Ishikawa (cell line): Measurements from ENCODE around the gene PODN.

Source experiments
- CEBPB ChIP-seq: IDR thresholded peaks from 2 replicates; pipeline ENCODE4 v1.6.1; 2012
- CREB1 ChIP-seq: IDR thresholded peaks from 2 replicates; pipeline ENCODE4 v1.6.1; 2012; ENCODE audit warnings: low read depth
- EGR1 ChIP-seq: IDR thresholded peaks from 2 replicates; pipeline ENCODE4 v1.6.1; 2012
- EP300 ChIP-seq: IDR thresholded peaks from 2 replicates; pipeline ENCODE4 v1.6.1; 2012; ENCODE audit warnings: borderline replicate concordance
- FOXM1 ChIP-seq: IDR thresholded peaks from 2 replicates; pipeline ENCODE4 v1.6.1; 2012; ENCODE audit warnings: low read depth, borderline replicate concordance
- NFIC ChIP-seq: IDR thresholded peaks from 2 replicates; pipeline ENCODE4 v1.6.1; 2012
- RAD21 ChIP-seq: IDR thresholded peaks from 2 replicates; pipeline ENCODE4 v1.6.1; 2012; ENCODE audit warnings: low read depth
- TAF1 ChIP-seq: IDR thresholded peaks from 2 replicates; pipeline ENCODE4 v1.6.1; 2012; ENCODE audit warnings: low read depth, mild to moderate bottlenecking
- TCF12 ChIP-seq: IDR thresholded peaks from 2 replicates; pipeline ENCODE4 v1.6.1; 2012; ENCODE audit warnings: low read depth
- TEAD4 ChIP-seq: IDR thresholded peaks from 2 replicates; pipeline ENCODE4 v1.6.1; 2012
- YY1 ChIP-seq: IDR thresholded peaks from 2 replicates; pipeline ENCODE4 v1.6.1; 2012; ENCODE audit warnings: low read depth
- ZBTB7A ChIP-seq: IDR thresholded peaks from 2 replicates; pipeline ENCODE4 v1.6.1; 2012; ENCODE audit warnings: low read depth
- TF ChIP-seq, protein P1 (sequence below): IDR thresholded peaks from 2 replicates; pipeline ENCODE4 v1.6.1; 2012
- TF ChIP-seq, protein P2 (sequence below): IDR thresholded peaks from 2 replicates; pipeline ENCODE4 v1.6.1; 2012; ENCODE audit warnings: low read depth, mild to moderate bottlenecking
- TF ChIP-seq, protein P3 (sequence below): IDR thresholded peaks from 2 replicates; pipeline ENCODE4 v1.6.1; 2012

PODN gene

DNA sequence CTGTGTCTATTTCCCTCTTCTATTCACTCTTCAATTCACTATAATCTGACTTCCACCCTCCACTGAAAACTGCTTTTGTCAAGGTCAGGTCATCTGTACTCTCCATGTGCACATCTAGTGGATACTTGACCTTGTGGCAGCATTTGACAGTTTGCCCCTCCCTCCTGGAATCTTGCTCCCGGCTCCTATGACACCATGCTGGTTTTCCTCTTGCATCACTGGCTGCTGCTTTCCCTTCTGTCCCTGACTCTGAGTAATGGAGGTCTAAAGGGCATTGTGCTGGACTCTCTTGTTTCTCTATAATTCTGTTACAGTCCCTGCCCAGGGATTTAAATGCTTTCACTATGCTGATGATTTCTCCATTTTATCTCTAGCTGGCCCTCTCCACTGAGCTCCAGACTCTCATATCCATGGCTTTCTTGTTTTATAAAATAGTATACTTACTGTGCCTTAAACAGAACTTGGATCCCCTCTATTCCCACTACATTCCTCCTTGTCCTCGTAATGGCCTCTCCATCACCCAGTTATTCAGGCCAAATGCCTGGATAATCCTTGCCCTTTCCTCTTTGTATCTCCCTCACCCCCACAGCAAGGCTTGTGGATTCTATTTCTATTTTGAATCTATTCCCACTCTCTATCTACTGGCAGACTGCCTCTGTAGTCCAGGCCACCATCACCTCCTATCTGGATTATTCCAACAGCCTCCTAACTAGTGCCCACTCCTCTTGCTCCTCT, 36.8 kb upstream of the PODN start:
- TF ChIP-seq CREB1 = no peak
- TF ChIP-seq, protein P1, sequence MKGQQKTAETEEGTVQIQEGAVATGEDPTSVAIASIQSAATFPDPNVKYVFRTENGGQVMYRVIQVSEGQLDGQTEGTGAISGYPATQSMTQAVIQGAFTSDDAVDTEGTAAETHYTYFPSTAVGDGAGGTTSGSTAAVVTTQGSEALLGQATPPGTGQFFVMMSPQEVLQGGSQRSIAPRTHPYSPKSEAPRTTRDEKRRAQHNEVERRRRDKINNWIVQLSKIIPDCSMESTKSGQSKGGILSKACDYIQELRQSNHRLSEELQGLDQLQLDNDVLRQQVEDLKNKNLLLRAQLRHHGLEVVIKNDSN = no peak
- no peak for TF ChIP-seq TCF12
- TF ChIP-seq CEBPB = peak; percentile 20; the same call in 1 of the 2 replicates
- TF ChIP-seq NFIC = no peak

- TF ChIP-seq EP300 (no peak), YY1 (no peak), ZBTB7A (no peak), EGR1 (no peak), RAD21 (no peak), TCF12 (no peak), TAF1 (no peak), CEBPB (no peak), CREB1 (no peak), TEAD4 (no peak)
- TF ChIP-seq, protein P1 = no peak
- TF ChIP-seq, protein P2, sequence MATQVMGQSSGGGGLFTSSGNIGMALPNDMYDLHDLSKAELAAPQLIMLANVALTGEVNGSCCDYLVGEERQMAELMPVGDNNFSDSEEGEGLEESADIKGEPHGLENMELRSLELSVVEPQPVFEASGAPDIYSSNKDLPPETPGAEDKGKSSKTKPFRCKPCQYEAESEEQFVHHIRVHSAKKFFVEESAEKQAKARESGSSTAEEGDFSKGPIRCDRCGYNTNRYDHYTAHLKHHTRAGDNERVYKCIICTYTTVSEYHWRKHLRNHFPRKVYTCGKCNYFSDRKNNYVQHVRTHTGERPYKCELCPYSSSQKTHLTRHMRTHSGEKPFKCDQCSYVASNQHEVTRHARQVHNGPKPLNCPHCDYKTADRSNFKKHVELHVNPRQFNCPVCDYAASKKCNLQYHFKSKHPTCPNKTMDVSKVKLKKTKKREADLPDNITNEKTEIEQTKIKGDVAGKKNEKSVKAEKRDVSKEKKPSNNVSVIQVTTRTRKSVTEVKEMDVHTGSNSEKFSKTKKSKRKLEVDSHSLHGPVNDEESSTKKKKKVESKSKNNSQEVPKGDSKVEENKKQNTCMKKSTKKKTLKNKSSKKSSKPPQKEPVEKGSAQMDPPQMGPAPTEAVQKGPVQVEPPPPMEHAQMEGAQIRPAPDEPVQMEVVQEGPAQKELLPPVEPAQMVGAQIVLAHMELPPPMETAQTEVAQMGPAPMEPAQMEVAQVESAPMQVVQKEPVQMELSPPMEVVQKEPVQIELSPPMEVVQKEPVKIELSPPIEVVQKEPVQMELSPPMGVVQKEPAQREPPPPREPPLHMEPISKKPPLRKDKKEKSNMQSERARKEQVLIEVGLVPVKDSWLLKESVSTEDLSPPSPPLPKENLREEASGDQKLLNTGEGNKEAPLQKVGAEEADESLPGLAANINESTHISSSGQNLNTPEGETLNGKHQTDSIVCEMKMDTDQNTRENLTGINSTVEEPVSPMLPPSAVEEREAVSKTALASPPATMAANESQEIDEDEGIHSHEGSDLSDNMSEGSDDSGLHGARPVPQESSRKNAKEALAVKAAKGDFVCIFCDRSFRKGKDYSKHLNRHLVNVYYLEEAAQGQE = no peak
- TF ChIP-seq, protein P3, sequence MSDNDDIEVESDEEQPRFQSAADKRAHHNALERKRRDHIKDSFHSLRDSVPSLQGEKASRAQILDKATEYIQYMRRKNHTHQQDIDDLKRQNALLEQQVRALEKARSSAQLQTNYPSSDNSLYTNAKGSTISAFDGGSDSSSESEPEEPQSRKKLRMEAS = no peak
Observed at GRCh38 chr1:53025769-53026112, 36.3 kb upstream of the PODN start.

- TF ChIP-seq, protein P1 = no peak
- TF ChIP-seq YY1 (no peak), FOXM1 (no peak), TEAD4 (no peak), NFIC (no peak), CEBPB (no peak), TAF1 (no peak), TCF12 (no peak), EP300 (no peak), CREB1 (no peak)
- TF ChIP-seq, protein P3 = no peak
Observed at GRCh38 chr1:53026254-53026653, 35.8 kb upstream of the PODN start.

DNA sequence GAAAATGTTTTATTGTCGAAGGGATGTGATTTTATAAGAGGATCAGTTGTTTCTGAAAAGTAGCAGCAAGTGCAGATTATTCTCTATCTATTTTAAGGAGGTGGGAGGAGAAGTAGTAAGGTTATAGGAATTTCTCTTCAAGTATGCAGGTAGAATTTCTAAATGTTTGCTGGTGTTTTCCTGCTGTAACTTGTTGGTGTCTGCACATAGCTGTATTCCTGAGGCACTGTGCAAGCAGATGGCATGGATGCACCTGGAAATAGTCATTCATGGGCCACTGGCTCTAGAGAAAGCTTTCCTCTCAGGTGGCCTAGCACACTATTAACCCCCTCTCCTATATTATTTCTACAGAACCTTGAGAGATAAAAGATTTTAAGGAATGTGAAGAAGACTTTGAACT, 30.3 kb upstream of the PODN start:
- no peak for TF ChIP-seq EGR1
- no peak for TF ChIP-seq YY1
- no peak for TF ChIP-seq CEBPB
- no peak for TF ChIP-seq CREB1
- TF ChIP-seq, protein P2 = no peak
- no peak for TF ChIP-seq TEAD4
- TF ChIP-seq NFIC = no peak

DNA sequence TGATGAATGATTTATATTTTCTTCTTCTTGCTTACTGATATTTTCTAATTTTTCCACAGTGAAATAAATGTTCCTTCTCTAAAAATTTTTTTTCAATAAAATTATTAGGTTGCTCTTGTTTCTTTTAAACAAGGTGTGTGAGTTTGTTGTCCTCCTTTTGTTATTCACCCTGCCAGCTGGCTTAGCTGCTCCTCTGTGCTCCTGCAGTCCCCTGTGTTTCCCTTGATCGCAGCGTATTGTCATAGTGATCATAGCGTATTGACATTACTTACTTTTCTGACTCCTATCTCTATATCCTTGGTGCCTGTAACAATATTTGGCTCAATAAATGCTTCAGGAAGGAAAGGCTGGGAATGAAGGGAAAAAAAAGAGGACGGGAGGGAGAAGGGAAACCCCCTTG, 24.9 kb upstream of the PODN start:
- no peak for TF ChIP-seq TAF1
- TF ChIP-seq ZBTB7A = no peak
- TF ChIP-seq TCF12 = no peak
- TF ChIP-seq, protein P2 = no peak
- TF ChIP-seq EGR1 = no peak
- TF ChIP-seq, protein P1 = no peak
- no peak for TF ChIP-seq CREB1
- no peak for TF ChIP-seq YY1
- no peak for TF ChIP-seq NFIC
- TF ChIP-seq, protein P3 = no peak
- TF ChIP-seq FOXM1 = no peak
- TF ChIP-seq RAD21 = no peak
- TF ChIP-seq EP300 = no peak
- no peak for TF ChIP-seq TEAD4
- no peak for TF ChIP-seq CEBPB
